Measurements from ENCODE around the gene KANK2. TPM values are rescaled to one million over a fixed set of nuclear protein-coding genes. Genes with fewer than 3 reads are reported as not detected.

KANK2 gene
- total and polyA plus RNA-seq, 2 of the 4 experiments (the other 2 are of a cell fraction): 104 to 176 TPM

DNA sequence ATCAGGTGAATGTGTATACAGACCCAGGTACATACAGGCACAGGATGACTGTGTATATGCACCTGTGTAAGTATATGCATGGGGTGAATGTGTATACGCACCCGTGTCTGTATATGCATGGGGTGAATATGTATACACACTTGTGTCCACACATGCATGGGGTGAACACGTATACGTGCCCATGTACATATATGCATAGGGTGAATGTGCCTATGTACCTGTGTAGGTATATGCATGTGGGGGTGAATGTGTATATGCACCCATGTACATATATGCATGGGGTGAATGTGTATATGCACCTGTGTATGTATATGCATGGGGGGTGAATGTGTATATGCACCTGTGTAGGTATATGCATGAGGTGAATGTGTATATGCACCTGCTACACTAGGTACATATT, 35.2 kb upstream of the KANK2 start:
- no peak overlapping the region for H4K5ac ChIP-seq (ENCODE audit: low read depth, low read length)
- no peak overlapping the region for H3K4me2 ChIP-seq (ENCODE audit: low read depth, low read length)
- no peak overlapping the region for H3K9ac ChIP-seq (ENCODE audit: low read depth, low read length)
- H2BK15ac ChIP-seq (ENCODE audit: low read depth, low read length): no peak overlapping the region
- H3K23ac ChIP-seq (ENCODE audit: low read depth, low read length): no peak overlapping the region
- no peak for TF ChIP-seq MAFK (IDR thresholded peaks at IDR 0.05; ENCODE audit: low read depth, low read length)
- TF ChIP-seq CEBPB (IDR thresholded peaks at IDR 0.05; ENCODE audit: low read depth, low read length): no peak
- no peak for TF ChIP-seq CHD1 (IDR thresholded peaks at IDR 0.05; ENCODE audit: low read depth, low read length)
- no peak for TF ChIP-seq SMC3 (IDR thresholded peaks at IDR 0.05; ENCODE audit: low read depth, low read length)
- no peak for TF ChIP-seq RAD21 (IDR thresholded peaks at IDR 0.05; ENCODE audit: low read length)
- no peak for TF ChIP-seq MXI1 (IDR thresholded peaks at IDR 0.05; ENCODE audit: borderline replicate concordance, low read depth, low read length)
- TF ChIP-seq, protein P1, sequence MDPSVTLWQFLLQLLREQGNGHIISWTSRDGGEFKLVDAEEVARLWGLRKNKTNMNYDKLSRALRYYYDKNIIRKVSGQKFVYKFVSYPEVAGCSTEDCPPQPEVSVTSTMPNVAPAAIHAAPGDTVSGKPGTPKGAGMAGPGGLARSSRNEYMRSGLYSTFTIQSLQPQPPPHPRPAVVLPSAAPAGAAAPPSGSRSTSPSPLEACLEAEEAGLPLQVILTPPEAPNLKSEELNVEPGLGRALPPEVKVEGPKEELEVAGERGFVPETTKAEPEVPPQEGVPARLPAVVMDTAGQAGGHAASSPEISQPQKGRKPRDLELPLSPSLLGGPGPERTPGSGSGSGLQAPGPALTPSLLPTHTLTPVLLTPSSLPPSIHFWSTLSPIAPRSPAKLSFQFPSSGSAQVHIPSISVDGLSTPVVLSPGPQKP (IDR thresholded peaks at IDR 0.05; ENCODE audit: borderline replicate concordance, low read depth, low read length): no peak
- no peak for TF ChIP-seq RFX5 (IDR thresholded peaks at IDR 0.05; ENCODE audit: low read depth, low read length)
- TF ChIP-seq FOS (IDR thresholded peaks at IDR 0.05; ENCODE audit: low read depth, low read length): no peak
- TF ChIP-seq, protein P2, sequence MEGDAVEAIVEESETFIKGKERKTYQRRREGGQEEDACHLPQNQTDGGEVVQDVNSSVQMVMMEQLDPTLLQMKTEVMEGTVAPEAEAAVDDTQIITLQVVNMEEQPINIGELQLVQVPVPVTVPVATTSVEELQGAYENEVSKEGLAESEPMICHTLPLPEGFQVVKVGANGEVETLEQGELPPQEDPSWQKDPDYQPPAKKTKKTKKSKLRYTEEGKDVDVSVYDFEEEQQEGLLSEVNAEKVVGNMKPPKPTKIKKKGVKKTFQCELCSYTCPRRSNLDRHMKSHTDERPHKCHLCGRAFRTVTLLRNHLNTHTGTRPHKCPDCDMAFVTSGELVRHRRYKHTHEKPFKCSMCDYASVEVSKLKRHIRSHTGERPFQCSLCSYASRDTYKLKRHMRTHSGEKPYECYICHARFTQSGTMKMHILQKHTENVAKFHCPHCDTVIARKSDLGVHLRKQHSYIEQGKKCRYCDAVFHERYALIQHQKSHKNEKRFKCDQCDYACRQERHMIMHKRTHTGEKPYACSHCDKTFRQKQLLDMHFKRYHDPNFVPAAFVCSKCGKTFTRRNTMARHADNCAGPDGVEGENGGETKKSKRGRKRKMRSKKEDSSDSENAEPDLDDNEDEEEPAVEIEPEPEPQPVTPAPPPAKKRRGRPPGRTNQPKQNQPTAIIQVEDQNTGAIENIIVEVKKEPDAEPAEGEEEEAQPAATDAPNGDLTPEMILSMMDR (conservative IDR thresholded peaks at IDR 0.05; ENCODE audit: low read depth, low read length): no peak
- TF ChIP-seq POLR2A (IDR thresholded peaks at IDR 0.05; ENCODE audit: low read depth, low read length): no peak
- TF ChIP-seq, protein P3, sequence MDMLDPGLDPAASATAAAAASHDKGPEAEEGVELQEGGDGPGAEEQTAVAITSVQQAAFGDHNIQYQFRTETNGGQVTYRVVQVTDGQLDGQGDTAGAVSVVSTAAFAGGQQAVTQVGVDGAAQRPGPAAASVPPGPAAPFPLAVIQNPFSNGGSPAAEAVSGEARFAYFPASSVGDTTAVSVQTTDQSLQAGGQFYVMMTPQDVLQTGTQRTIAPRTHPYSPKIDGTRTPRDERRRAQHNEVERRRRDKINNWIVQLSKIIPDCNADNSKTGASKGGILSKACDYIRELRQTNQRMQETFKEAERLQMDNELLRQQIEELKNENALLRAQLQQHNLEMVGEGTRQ (IDR thresholded peaks at IDR 0.05; ENCODE audit: low read depth, low read length): no peak
- no peaks in the 10 kb centered on the region for H3K4me1 ChIP-seq (ENCODE audit: control insufficient read depth, insufficient read depth, low read length)
- ChIA-PET CTCF (no interaction called here), POLR2A (ENCODE audit: unreplicated experiment) (no interaction called here)
- no peaks in the 10 kb centered on the region for H3K9me3 ChIP-seq (ENCODE audit: control insufficient read depth, insufficient read depth, low read length)
- no peak overlapping the region for H4K8ac ChIP-seq (ENCODE audit: low read depth in 2 of 2, low read length in 2 of 2)
- H2BK20ac ChIP-seq (ENCODE audit: low read depth, low read length): no peak overlapping the region
- intact Hi-C loops (cut with micrococcal nuclease): no loop called here
- H3K27ac ChIP-seq (ENCODE audit: insufficient read depth, low read length): no peak overlapping the region
- no peak overlapping the region for H3K4ac ChIP-seq (ENCODE audit: low read depth, low read length)
- H2BK120ac ChIP-seq (ENCODE audit: low read depth, low read length): no peak overlapping the region
- no peak overlapping the region for H3K14ac ChIP-seq (replicated peaks; ENCODE audit: low read depth, low read length)
- no peak overlapping the region for H2AK9ac ChIP-seq (replicated peaks; ENCODE audit: low read depth, low read length, poor library complexity)
- H3K56ac ChIP-seq (ENCODE audit: extremely low read depth, insufficient read depth, low read length): no peak overlapping the region
- H2AFZ ChIP-seq (replicated peaks; ENCODE audit: low read length, poor library complexity): no peak overlapping the region
- H3K36me3 ChIP-seq (ENCODE audit: control insufficient read depth, insufficient read depth, low read length): peaks cover 29% of the 10 kb centered on the region
- H2AK5ac ChIP-seq (ENCODE audit: low read depth, low read length): no peak overlapping the region
- H4K91ac ChIP-seq (ENCODE audit: insufficient read depth, low read depth, low read length): no peak overlapping the region
- H2BK5ac ChIP-seq (ENCODE audit: low read depth, low read length, poor library complexity, severe bottlenecking): no peak overlapping the region
- in situ Hi-C loops (cut with MboI; ENCODE audit: low sequenced_read_pairs): no loop called here
- no peaks in the 10 kb centered on the region for H4K20me1 ChIP-seq (ENCODE audit: insufficient read depth, low read length)
- dilution Hi-C loops (cut with HindIII; ENCODE audit: low sequenced_read_pairs, unreplicated experiment): no loop called here
- no peaks in the 10 kb centered on the region for H3K27me3 ChIP-seq (ENCODE audit: control insufficient read depth, insufficient read depth, low read length)
- no peak overlapping the region for H3K18ac ChIP-seq (ENCODE audit: low read depth, low read length)
- H3K9me1 ChIP-seq (ENCODE audit: insufficient read depth, low read length): 0 out of 2 replicates have a peak, but pooled peaks cover 5% of the 10 kb centered on the region
- no peak for DNase-seq
- no TSS peak for BruUV-seq (replicated peaks)
- H3K4me3 ChIP-seq (ENCODE audit: insufficient read depth, low read depth, low read length): no peak overlapping the region
- WGBS, 2 experiments (ENCODE audit: extremely low coverage in 2 of 2, insufficient read length in 1 of 2): 83% methylated on average over 1 of the region's 4 CpGs; no CpG with 5 or more reads in 1 of the 2 experiments
- H3K79me1 ChIP-seq (ENCODE audit: low read depth in 1 of 2, low read length in 2 of 2): no peaks in the 10 kb centered on the region
- no peak for ATAC-seq (ENCODE audit: low read depth)

Data from IMR-90 (cell line).